ENCODE measurements around the gene PTPRCAP. TPM values are rescaled to one million over a fixed set of nuclear protein-coding genes. Genes with fewer than 3 reads are reported as not detected.

Gene PTPRCAP
- total RNA-seq, 1 experiment from 2014 or later: 1.7 TPM

- Histone ChIP-seq H2BK20ac (ENCODE audit: low read depth, low read length, poor library complexity, severe bottlenecking) (no peak overlapping the region), H2AK5ac (ENCODE audit: insufficient read length, low read length) (no peak overlapping the region), H4K20me1 (ENCODE audit: control insufficient read depth, insufficient read depth, insufficient read length) (no peaks in the 10 kb centered on the region), H3K4ac (ENCODE audit: low read depth, low read length) (no peak overlapping the region), H3T11ph (ENCODE audit: low read length) (no peak overlapping the region), H3K79me1 (ENCODE audit: insufficient read depth, low read depth, low read length, poor library complexity, severe bottlenecking) (peaks cover 3% of the 10 kb centered on the region), H2BK120ac (ENCODE audit: low read depth, low read length, poor library complexity, severe bottlenecking) (no peak overlapping the region), H4K5ac (ENCODE audit: insufficient read length, low read depth, low read length) (no peak overlapping the region), H4K8ac (replicated peaks; ENCODE audit: insufficient read length, low read depth, low read length) (no peak overlapping the region), H3K27ac (ENCODE audit: insufficient read length, low read depth, low read length) (no peak overlapping the region), H3K14ac (ENCODE audit: insufficient read depth, low read length) (no peak overlapping the region), H3K56ac (ENCODE audit: insufficient read length, low read depth, low read length) (no peak overlapping the region), H2BK5ac (ENCODE audit: insufficient read length, low read length) (no peak overlapping the region), H3K9ac (ENCODE audit: extremely low read depth, insufficient read length, low read length) (no peak overlapping the region), H3K23ac (ENCODE audit: insufficient read length, low read depth, low read length) (no peak overlapping the region), H3K18ac (ENCODE audit: insufficient read length, low read depth, low read length) (no peak overlapping the region), H3K79me2 (ENCODE audit: insufficient read depth, low read length) (peaks cover 4% of the 10 kb centered on the region; the same call in 1 of the 2 replicates), H2AFZ (ENCODE audit: low read length) (no peak overlapping the region), H3K4me1 (ENCODE audit: insufficient read depth, low read length) (peaks cover 2% of the 10 kb centered on the region; the same call in 1 of the 2 replicates), H3K4me2 (ENCODE audit: insufficient read depth, insufficient read length, low read length) (no peak overlapping the region), H2BK15ac (ENCODE audit: low read depth, low read length) (no peak overlapping the region; the same call in 1 of the 2 replicates), H2BK12ac (ENCODE audit: insufficient read length, low read depth, low read length) (no peak overlapping the region), H4K91ac (ENCODE audit: insufficient read length, low read depth, low read length) (no peak overlapping the region), H3K23me2 (ENCODE audit: insufficient read length, low read depth, low read length, poor library complexity, severe bottlenecking) (peaks cover 5% of the 10 kb centered on the region), H3K9me3 (ENCODE audit: control insufficient read depth, low read depth, low read length) (no peaks in the 10 kb centered on the region), H3K27me3 (ENCODE audit: insufficient read depth, low read length) (no peaks in the 10 kb centered on the region)
- H3K36me3 Mint-ChIP-seq (ENCODE audit: insufficient read depth in 1 of 3, low read depth in 3 of 3): peaks cover 14 to 47% (median 44%) of the 10 kb centered on the region in 3 experiments
- DNase-seq: no peak
- H3K4me1 Mint-ChIP-seq: peaks cover 16 to 18% of the 10 kb centered on the region in 2 experiments
- no peak overlapping the region for H3K27ac Mint-ChIP-seq
- H3K4me3 Mint-ChIP-seq: peak overlapping the region in 1 of 2 experiments; percentile 56; a peak in 1 of 5 replicates
- H3K9me3 Mint-ChIP-seq: no peaks in the 10 kb centered on the region; a peak in 1 of 5 replicates
- WGBS (ENCODE audit: extremely low coverage, insufficient read length, low lambda C conversion rate): no CpG with 5 or more reads among the region's 31 CpGs
- no peaks in the 10 kb centered on the region for H3K27me3 Mint-ChIP-seq (ENCODE audit: low read depth)
- TF ChIP-seq CTCF (conservative IDR thresholded peaks at IDR 0.05): no peak
Observed at GRCh38 chr11:67398661-67399563, 38.6 kb downstream of the PTPRCAP start.
